Measurements from ENCODE around the gene CLASRP. TPM values are rescaled to one million over a fixed set of nuclear protein-coding genes. Genes with fewer than 3 reads are reported as not detected.

The CLASRP gene
- total and polyA plus RNA-seq, 9 of the 15 experiments (the other 6 are each of a cell fraction or from before 2014, with no cell fraction given): 0.94 to 86.3 (median 44.0) TPM

DNA sequence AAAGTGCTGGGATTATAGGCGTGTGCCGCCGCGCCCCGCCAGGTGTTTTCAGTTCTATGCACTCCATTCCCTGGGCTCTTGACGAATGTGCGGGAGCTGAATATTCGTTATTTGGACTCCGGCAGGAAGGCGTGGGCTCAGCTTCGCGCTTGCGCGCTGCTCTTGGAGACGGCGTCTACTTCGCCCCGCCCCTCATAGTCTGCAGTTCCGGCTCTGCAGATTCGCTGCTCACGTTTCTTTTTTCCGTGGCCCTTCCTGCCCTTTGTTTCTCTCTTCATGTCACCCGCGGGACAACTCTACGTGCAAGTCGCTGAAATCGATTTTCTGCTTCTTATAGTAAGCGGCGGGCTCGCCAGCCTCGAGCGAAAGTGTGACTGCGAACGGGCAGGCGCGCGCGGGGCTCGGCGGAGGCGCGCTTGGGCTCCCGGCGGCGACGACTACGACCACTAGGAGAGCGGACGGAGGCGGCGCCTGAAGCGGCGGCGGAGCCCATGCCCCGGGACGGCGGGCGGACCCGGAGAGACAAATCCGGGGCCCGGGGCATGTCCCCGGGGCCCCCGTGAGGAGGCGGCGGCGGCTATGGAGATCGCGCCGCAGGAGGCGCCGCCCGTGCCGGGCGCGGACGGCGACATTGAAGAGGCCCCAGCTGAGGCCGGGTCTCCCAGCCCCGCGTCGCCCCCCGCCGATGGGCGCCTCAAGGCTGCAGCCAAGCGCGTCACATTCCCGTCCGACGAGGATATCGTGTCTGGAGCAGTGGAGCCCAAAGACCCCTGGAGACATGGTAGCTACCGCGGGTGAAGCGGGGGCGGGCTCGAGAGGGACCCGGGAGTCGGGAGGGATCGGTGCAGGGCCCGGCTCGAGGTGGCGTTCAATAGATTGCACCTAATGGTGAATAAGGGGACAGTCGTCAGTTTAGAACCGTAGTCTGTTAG is 54.2 kb downstream of the CLASRP start, which contains the start of gene PPP1R37 (continued):
- TF ChIP-seq, protein P1, sequence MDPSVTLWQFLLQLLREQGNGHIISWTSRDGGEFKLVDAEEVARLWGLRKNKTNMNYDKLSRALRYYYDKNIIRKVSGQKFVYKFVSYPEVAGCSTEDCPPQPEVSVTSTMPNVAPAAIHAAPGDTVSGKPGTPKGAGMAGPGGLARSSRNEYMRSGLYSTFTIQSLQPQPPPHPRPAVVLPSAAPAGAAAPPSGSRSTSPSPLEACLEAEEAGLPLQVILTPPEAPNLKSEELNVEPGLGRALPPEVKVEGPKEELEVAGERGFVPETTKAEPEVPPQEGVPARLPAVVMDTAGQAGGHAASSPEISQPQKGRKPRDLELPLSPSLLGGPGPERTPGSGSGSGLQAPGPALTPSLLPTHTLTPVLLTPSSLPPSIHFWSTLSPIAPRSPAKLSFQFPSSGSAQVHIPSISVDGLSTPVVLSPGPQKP (CRISPR knock-in tag; IDR thresholded peaks at IDR 0.05): no peak
- TF ChIP-seq, protein P2, sequence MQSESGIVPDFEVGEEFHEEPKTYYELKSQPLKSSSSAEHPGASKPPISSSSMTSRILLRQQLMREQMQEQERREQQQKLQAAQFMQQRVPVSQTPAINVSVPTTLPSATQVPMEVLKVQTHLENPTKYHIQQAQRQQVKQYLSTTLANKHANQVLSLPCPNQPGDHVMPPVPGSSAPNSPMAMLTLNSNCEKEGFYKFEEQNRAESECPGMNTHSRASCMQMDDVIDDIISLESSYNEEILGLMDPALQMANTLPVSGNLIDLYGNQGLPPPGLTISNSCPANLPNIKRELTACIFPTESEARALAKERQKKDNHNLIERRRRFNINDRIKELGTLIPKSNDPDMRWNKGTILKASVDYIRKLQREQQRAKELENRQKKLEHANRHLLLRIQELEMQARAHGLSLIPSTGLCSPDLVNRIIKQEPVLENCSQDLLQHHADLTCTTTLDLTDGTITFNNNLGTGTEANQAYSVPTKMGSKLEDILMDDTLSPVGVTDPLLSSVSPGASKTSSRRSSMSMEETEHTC (IDR thresholded peaks at IDR 0.05): no peak
- TF ChIP-seq PML (IDR thresholded peaks at IDR 0.05; ENCODE audit: low read length) (0 out of 2 replicates have a peak, but pooled peaks have one; percentile 34), ZNF354B (CRISPR knock-in tag; IDR thresholded peaks at IDR 0.05) (no peak), ZKSCAN8 (CRISPR knock-in tag; IDR thresholded peaks at IDR 0.05) (no peak), ZNF239 (CRISPR knock-in tag; IDR thresholded peaks at IDR 0.05) (peak; percentile 17; the same call in 1 of the 2 replicates), TCFL5 (CRISPR knock-in tag; conservative IDR thresholded peaks at IDR 0.05) (no peak), ZBTB8A (IDR thresholded peaks at IDR 0.05; ENCODE audit: partially characterized antibody) (no peak), TAF1 (IDR thresholded peaks at IDR 0.05; ENCODE audit: control insufficient read depth, extremely low read depth, insufficient read depth, low read length, severe bottlenecking) (peak; percentile 27), SRSF3 (IDR thresholded peaks at IDR 0.05; ENCODE audit: insufficient read depth, low read length) (0 out of 2 replicates have a peak, but pooled peaks have one; percentile 20), XRCC5 (IDR thresholded peaks at IDR 0.05; ENCODE audit: low read depth, low read length) (peak; percentile 75; the same call in 1 of the 2 replicates), MAFG (tag; conservative IDR thresholded peaks at IDR 0.05) (no peak), TCF7 (IDR thresholded peaks at IDR 0.05; ENCODE audit: borderline replicate concordance) (peak; percentile 77; the same call in 1 of the 2 replicates), RHOXF2B (CRISPR knock-in tag; conservative IDR thresholded peaks at IDR 0.05) (no peak), MEIS2 (IDR thresholded peaks at IDR 0.05; ENCODE audit: partially characterized antibody) (no peak), PCBP2 (IDR thresholded peaks at IDR 0.05; ENCODE audit: low read depth, low read length, poor library complexity, severe bottlenecking) (no peak)
- TF ChIP-seq, protein P3, sequence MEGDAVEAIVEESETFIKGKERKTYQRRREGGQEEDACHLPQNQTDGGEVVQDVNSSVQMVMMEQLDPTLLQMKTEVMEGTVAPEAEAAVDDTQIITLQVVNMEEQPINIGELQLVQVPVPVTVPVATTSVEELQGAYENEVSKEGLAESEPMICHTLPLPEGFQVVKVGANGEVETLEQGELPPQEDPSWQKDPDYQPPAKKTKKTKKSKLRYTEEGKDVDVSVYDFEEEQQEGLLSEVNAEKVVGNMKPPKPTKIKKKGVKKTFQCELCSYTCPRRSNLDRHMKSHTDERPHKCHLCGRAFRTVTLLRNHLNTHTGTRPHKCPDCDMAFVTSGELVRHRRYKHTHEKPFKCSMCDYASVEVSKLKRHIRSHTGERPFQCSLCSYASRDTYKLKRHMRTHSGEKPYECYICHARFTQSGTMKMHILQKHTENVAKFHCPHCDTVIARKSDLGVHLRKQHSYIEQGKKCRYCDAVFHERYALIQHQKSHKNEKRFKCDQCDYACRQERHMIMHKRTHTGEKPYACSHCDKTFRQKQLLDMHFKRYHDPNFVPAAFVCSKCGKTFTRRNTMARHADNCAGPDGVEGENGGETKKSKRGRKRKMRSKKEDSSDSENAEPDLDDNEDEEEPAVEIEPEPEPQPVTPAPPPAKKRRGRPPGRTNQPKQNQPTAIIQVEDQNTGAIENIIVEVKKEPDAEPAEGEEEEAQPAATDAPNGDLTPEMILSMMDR (IDR thresholded peaks at IDR 0.05 in 2 of 3, conservative IDR thresholded peaks at IDR 0.05 in 1 of 3; ENCODE audit: insufficient read depth in 2 of 3, low read depth in 1 of 3, low read length in 3 of 3): peak in 1 of 3 experiments; percentile 11; a peak in 4 of 6 replicates
- TF ChIP-seq, protein P4, sequence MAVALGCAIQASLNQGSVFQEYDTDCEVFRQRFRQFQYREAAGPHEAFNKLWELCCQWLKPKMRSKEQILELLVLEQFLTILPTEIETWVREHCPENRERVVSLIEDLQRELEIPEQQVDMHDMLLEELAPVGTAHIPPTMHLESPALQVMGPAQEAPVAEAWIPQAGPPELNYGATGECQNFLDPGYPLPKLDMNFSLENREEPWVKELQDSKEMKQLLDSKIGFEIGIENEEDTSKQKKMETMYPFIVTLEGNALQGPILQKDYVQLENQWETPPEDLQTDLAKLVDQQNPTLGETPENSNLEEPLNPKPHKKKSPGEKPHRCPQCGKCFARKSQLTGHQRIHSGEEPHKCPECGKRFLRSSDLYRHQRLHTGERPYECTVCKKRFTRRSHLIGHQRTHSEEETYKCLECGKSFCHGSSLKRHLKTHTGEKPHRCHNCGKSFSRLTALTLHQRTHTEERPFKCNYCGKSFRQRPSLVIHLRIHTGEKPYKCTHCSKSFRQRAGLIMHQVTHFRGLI (CRISPR knock-in tag; IDR thresholded peaks at IDR 0.05): no peak
- TF ChIP-seq, protein P5, sequence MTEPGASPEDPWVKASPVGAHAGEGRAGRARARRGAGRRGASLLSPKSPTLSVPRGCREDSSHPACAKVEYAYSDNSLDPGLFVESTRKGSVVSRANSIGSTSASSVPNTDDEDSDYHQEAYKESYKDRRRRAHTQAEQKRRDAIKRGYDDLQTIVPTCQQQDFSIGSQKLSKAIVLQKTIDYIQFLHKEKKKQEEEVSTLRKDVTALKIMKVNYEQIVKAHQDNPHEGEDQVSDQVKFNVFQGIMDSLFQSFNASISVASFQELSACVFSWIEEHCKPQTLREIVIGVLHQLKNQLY (CRISPR knock-in tag; conservative IDR thresholded peaks at IDR 0.05): no peak
